Muscle of leg (tissue), 11 donors: ENCODE measurements around the gene TSPAN9. TPM values are rescaled to one million over a fixed set of nuclear protein-coding genes. Genes with fewer than 3 reads are reported as not detected.

Experiments
- DNase-seq: peaks from one replicate; pipeline ENCODE4 v3.0.0; 2013
- H3K27ac ChIP-seq: one replicate; pipeline ENCODE4 v1.5.1; 2013; ENCODE audit warnings: mild to moderate bottlenecking, low read length, control low read depth
- H3K27me3 ChIP-seq: one replicate; pipeline ENCODE4 v1.6.1; 2013; ENCODE audit warnings: low read length; ENCODE audit not compliant: control insufficient read depth, insufficient read depth
- H3K36me3 ChIP-seq: one replicate; pipeline ENCODE4 v1.6.1; 2013; ENCODE audit warnings: low read length; ENCODE audit not compliant: control insufficient read depth, insufficient read depth
- H3K4me1 ChIP-seq: one replicate; pipeline ENCODE4 v1.6.1; 2013; ENCODE audit warnings: low read length; ENCODE audit not compliant: control insufficient read depth, insufficient read depth
- H3K4me3 ChIP-seq: one replicate; pipeline ENCODE4 v1.5.1; 2013; ENCODE audit warnings: low read length, control low read depth
- H3K9me3 ChIP-seq: replicated peaks from 2 replicates; pipeline ENCODE4 v1.6.1; 2013; ENCODE audit warnings: low read depth, low read length; ENCODE audit not compliant: control insufficient read depth
- WGBS: methylation state at CpG from one replicate; pipeline ENCODE4 v1.1.5; 2013; ENCODE audit warnings: missing lambda C conversion rate; ENCODE audit not compliant: insufficient coverage; 5-methylcytosine and 5-hydroxymethylcytosine counted together
- polyA plus RNA-seq, 8 donors: library from polyadenylated mRNA; unstranded; fragments of 120-200 nt; gene quantifications; one replicate each; pipeline versions ENCODE4 v1.2.1 to v1.2.3, GENCODE V29; 2013; ENCODE audit warnings: inconsistent platforms in 1 of 8, low replicate concordance in 1 of 8; ENCODE audit not compliant: insufficient read length in 8 of 8, insufficient read depth in 1 of 8
- total RNA-seq: library from RNA; stranded (reverse); fragments of 120-200 nt; gene quantifications from one replicate; pipeline ENCODE4 v1.2.4, GENCODE V29; 2013

The TSPAN9 gene
- total and polyA plus RNA-seq, 9 donors: 56.6 to 142 (median 116) TPM

DNA sequence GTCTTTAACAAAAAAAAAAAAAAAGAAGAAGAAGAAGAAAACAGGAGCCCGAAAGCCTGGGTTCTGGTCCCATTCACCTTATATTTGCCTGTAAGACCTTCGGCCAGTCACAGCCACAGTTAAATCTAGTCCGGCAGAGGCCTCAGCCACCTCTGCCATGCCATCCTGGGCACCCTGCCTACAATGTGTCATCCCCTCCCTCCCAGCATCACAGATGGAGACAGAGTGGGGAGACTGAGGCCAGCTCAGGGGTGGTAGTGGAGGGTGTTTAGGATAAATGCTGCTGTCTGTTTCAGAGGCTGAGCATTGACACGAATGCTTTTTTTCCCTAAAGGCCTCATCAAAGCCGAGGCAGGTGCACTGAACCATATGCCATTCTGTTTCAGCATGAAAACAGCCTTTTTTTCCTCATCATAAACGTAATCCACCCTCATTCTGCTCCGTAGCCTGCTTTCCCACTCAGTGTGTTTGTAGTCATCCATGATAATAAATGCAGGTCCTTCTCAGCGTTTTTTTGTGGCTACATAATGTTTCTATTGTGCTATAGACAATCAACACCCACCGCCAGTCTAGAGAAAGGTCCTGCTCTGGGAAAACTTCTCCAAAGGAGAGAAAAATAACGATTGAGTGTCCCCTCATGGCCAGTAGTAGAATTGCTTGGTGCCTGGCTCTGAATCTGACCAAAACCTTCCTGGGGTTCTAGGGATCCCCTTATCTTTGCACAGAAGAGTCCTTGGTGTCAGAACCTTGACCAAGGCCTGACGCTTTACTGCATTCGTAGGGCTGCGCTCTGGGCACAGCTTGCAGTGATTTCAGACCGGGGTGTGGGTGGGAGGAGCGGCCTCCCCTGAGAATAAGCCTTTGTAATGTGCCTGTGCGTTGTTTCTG is 41.1 kb upstream of the TSPAN9 start:
- H3K9me3 ChIP-seq: no peaks in the 10 kb centered on the region
- 54% methylated on average over 6 of the region's 16 CpGs for WGBS
- H3K4me1 ChIP-seq: peaks cover 53% of the 10 kb centered on the region

GRCh38 chr12:3036901-3037600 is 40.1 kb upstream of the TSPAN9 start:
- H3K4me3 ChIP-seq: no peak overlapping the region
- H3K4me1 ChIP-seq: peaks cover 48% of the 10 kb centered on the region
- DNase-seq: no peak
- no peak overlapping the region for H3K27ac ChIP-seq
- H3K9me3 ChIP-seq: no peaks in the 10 kb centered on the region
- WGBS: 80% methylated on average over 7 of the region's 12 CpGs
- peaks cover 37% of the 10 kb centered on the region for H3K36me3 ChIP-seq
- no peaks in the 10 kb centered on the region for H3K27me3 ChIP-seq

More for the DNA sequence above, 41.1 kb upstream of the TSPAN9 start:
- DNase-seq: no peak
- H3K4me3 ChIP-seq: no peak overlapping the region
- H3K27ac ChIP-seq: no peak overlapping the region
- H3K36me3 ChIP-seq: peaks cover 44% of the 10 kb centered on the region
- H3K27me3 ChIP-seq: no peaks in the 10 kb centered on the region

DNA sequence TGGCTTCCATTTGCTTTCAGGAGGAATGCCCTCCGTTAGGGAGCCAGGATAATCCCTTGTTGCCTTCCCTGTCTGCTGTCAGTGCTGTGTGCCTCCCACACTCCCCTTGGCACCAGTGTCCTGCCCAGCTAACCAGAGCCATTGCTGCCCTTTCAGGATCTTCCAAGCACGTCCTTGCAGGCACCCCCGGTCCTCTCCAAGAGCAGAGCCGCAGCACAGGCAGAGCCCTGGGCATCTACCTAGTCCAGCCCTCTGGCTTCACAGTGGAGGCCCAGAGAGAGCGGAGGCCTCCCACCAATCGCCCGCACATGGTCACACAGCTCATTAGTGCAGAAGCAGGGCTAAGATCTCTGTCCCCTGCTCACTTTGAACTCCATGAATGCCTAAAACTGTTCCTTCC is 39.0 kb upstream of the TSPAN9 start:
- DNase-seq: no peak
- Histone ChIP-seq H3K36me3 (peaks cover 36% of the 10 kb centered on the region), H3K27me3 (no peaks in the 10 kb centered on the region), H3K27ac (no peak overlapping the region), H3K4me3 (no peak overlapping the region), H3K9me3 (no peaks in the 10 kb centered on the region), H3K4me1 (peaks cover 40% of the 10 kb centered on the region)
- 77% methylated on average over 7 of the region's 7 CpGs for WGBS

DNA sequence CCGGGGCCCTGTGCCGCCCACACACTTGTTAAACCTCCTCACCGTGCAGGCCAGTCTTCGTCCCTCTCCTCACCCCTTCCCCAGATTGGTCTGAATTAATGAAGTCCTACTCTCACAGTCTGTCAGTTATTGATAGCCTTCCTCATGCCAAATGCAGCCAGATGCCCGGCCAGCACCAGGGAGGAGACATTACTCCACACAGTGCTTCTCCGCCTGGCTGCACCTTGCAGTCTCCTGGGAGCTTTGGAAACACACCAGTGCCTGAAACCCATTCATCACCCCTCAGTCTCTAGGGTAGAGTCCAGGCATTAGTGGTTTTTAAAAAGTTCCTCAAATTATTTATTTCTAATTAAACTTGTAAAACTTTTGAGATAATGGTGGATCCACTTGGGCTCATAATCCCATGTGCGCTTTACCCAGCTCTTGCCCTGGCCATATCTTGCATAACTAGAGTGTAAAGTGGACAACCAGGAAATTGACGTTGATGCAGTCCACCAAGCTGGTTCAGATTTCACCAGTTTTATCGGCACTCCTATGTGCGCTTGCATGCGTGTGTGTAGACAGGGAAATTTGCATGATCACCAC is 38.2 kb upstream of the TSPAN9 start:
- Histone ChIP-seq H3K36me3 (peaks cover 39% of the 10 kb centered on the region), H3K9me3 (no peaks in the 10 kb centered on the region), H3K4me1 (peaks cover 35% of the 10 kb centered on the region), H3K27ac (no peak overlapping the region), H3K4me3 (no peak overlapping the region), H3K27me3 (no peaks in the 10 kb centered on the region)
- 83% methylated on average over 8 of the region's 11 CpGs for WGBS
- DNase-seq: no peak

DNA sequence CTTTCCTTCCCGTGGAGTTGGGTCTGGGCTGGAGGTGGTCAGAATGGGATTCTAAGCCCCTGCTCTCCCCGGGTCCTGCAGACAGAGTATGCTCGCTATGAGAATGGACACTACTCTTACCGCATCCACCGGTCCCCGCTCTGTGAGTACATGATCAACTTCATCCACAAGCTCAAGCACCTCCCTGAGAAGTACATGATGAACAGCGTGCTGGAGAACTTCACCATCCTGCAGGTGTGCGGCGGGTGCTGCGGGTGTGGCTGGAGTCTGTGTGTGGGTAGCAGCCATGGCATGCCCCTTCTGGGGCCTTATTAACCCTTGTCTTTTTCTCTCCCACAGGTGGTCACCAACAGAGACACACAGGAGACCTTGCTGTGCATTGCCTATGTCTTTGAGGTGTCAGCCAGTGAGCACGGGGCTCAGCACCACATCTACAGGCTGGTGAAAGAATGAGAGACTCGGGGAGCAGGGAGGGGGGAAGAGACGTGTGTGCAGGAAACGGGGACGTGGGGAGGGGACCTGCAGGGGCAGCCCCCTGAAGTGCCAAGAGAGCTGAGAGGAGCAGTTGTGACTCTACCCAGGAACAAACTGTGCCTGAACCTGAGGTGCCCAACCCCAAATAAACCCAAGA is 37.0 kb upstream of the TSPAN9 start:
- Histone ChIP-seq H3K4me1 (peaks cover 33% of the 10 kb centered on the region), H3K4me3 (no peak overlapping the region), H3K9me3 (no peaks in the 10 kb centered on the region), H3K27me3 (no peaks in the 10 kb centered on the region), H3K36me3 (peaks cover 39% of the 10 kb centered on the region), H3K27ac (no peak overlapping the region)
- DNase-seq: no peak
- 74% methylated on average over 5 of the region's 15 CpGs for WGBS

GRCh38 chr12:3040663-3041544 is 36.3 kb upstream of the TSPAN9 start:
- peaks cover 33% of the 10 kb centered on the region for H3K4me1 ChIP-seq
- WGBS: 88% methylated on average over 25 of the region's 29 CpGs
- no peak overlapping the region for H3K27ac ChIP-seq
- peaks cover 39% of the 10 kb centered on the region for H3K36me3 ChIP-seq
- H3K9me3 ChIP-seq: no peaks in the 10 kb centered on the region
- no peak for DNase-seq
- H3K27me3 ChIP-seq: no peaks in the 10 kb centered on the region
- no peak overlapping the region for H3K4me3 ChIP-seq

- 66% methylated on average over 9 of the region's 11 CpGs for WGBS
- Histone ChIP-seq H3K36me3 (peaks cover 37% of the 10 kb centered on the region), H3K27me3 (peaks cover 2% of the 10 kb centered on the region), H3K9me3 (no peaks in the 10 kb centered on the region), H3K4me3 (no peak overlapping the region), H3K27ac (peak overlapping the region; percentile 5), H3K4me1 (peaks cover 33% of the 10 kb centered on the region)
- DNase-seq: peak; percentile 82
Observed at GRCh38 chr12:3041558-3042164, 35.5 kb upstream of the TSPAN9 start.

GRCh38 chr12:3042394-3042793 is 34.8 kb upstream of the TSPAN9 start:
- Histone ChIP-seq H3K27ac (peak overlapping the region; percentile 5), H3K4me1 (peaks cover 37% of the 10 kb centered on the region), H3K27me3 (peaks cover 2% of the 10 kb centered on the region), H3K4me3 (no peak overlapping the region), H3K36me3 (peaks cover 35% of the 10 kb centered on the region), H3K9me3 (no peaks in the 10 kb centered on the region)
- peak; percentile 55 for DNase-seq
- 51% methylated on average over 6 of the region's 8 CpGs for WGBS

- H3K4me1 ChIP-seq: peaks cover 42% of the 10 kb centered on the region
- H3K9me3 ChIP-seq: no peaks in the 10 kb centered on the region
- DNase-seq: no peak
- peaks cover 2% of the 10 kb centered on the region for H3K27me3 ChIP-seq
- H3K27ac ChIP-seq: no peak overlapping the region
- peaks cover 33% of the 10 kb centered on the region for H3K36me3 ChIP-seq
- H3K4me3 ChIP-seq: no peak overlapping the region
- WGBS: 90% methylated on average over 3 of the region's 4 CpGs
Observed at GRCh38 chr12:3042826-3043225, 34.4 kb upstream of the TSPAN9 start.
